ENCODE data around the gene ITCH. TPM values are rescaled to one million over a fixed set of nuclear protein-coding genes. Genes with fewer than 3 reads are reported as not detected.

Gene ITCH
- total RNA-seq, 1 experiment from 2014 or later, result 78.8 TPM

GRCh38 chr20:34511891-34512265 is 148.8 kb downstream of the ITCH start:
- Histone ChIP-seq H3K9ac (ENCODE audit: low read length) (no peak overlapping the region), H3K27ac (ENCODE audit: low read depth, low read length) (no peak overlapping the region), H3K9me3 (ENCODE audit: control insufficient read depth in 1 of 2, insufficient read depth in 1 of 2, low read depth in 1 of 2, low read length in 2 of 2) (no peaks in the 10 kb centered on the region), H3K36me3 (ENCODE audit: control insufficient read depth in 1 of 2, insufficient read depth in 2 of 2, low read length in 2 of 2) (peaks cover 9 to 15% of the 10 kb centered on the region in 2 experiments), H3K79me2 (ENCODE audit: insufficient read depth, low read length) (peaks cover 5% of the 10 kb centered on the region), H4K20me1 (ENCODE audit: insufficient read depth) (no peaks in the 10 kb centered on the region), H3K4me2 (ENCODE audit: low read length) (no peak overlapping the region), H3K4me1 (ENCODE audit: control insufficient read depth in 1 of 2, insufficient read depth in 2 of 2, low read length in 2 of 2) (peaks cover 4 to 7% of the 10 kb centered on the region in 2 experiments; a peak in 3 of 4 replicates), H3K9me2 (ENCODE audit: insufficient read depth) (no peaks in the 10 kb centered on the region), H3K4me3 (replicated peaks in 1 of 2; ENCODE audit: low read depth in 1 of 2, low read length in 2 of 2) (no peak overlapping the region), H2AFZ (ENCODE audit: low read depth, low read length, poor library complexity, severe bottlenecking) (no peak overlapping the region), H3K27me3 (ENCODE audit: insufficient read depth, low read length) (no peaks in the 10 kb centered on the region)
- DNase-seq (ENCODE audit: low read depth, low spot score) (no peak), ATAC-seq (no peak)
- TF ChIP-seq EGR1 (IDR thresholded peaks at IDR 0.05; ENCODE audit: low read depth), result no peak
- TF ChIP-seq SRF (IDR thresholded peaks at IDR 0.05; ENCODE audit: low read depth), result no peak
- TF ChIP-seq TCF7L2 (IDR thresholded peaks at IDR 0.05; ENCODE audit: borderline replicate concordance, extremely low read depth, insufficient read depth, insufficient read length), result no peak
- no peak for TF ChIP-seq ZFX (IDR thresholded peaks at IDR 0.05)
- no peak for TF ChIP-seq SP1 (IDR thresholded peaks at IDR 0.05; ENCODE audit: low read depth)
- no peak for TF ChIP-seq RAD21 (IDR thresholded peaks at IDR 0.05; ENCODE audit: low read depth)
- no peak for TF ChIP-seq ZBTB33 (IDR thresholded peaks at IDR 0.05; ENCODE audit: extremely low read depth, insufficient replicate concordance, low read length)
- TF ChIP-seq CEBPB (IDR thresholded peaks at IDR 0.05; ENCODE audit: low read depth), result no peak
- no peak for TF ChIP-seq POLR2A (IDR thresholded peaks at IDR 0.05; ENCODE audit: borderline replicate concordance, extremely low read depth, insufficient read depth, insufficient read length)
- TF ChIP-seq ELF1 (IDR thresholded peaks at IDR 0.05; ENCODE audit: borderline replicate concordance, low read depth), result no peak
- TF ChIP-seq REST (IDR thresholded peaks at IDR 0.05; ENCODE audit: low read depth), result no peak
- no peak for TF ChIP-seq POLR2AphosphoS5 (IDR thresholded peaks at IDR 0.05; ENCODE audit: low read depth, low read length)
- TF ChIP-seq CTCF (IDR thresholded peaks at IDR 0.05 in 2 of 3, conservative IDR thresholded peaks at IDR 0.05 in 1 of 3; ENCODE audit: borderline replicate concordance in 1 of 3, insufficient read depth in 1 of 3, low read depth in 2 of 3, low read length in 2 of 3), result no peak
- TF ChIP-seq EZH2phosphoT487 (IDR thresholded peaks at IDR 0.05; ENCODE audit: borderline replicate concordance), result no peak
- no peak for TF ChIP-seq MAX (IDR thresholded peaks at IDR 0.05)
- no peak for TF ChIP-seq ATF3 (IDR thresholded peaks at IDR 0.05)
- TF ChIP-seq ZNF274 (IDR thresholded peaks at IDR 0.05; ENCODE audit: low read depth, low read length), result no peak
- no peak for TF ChIP-seq YY1 (IDR thresholded peaks at IDR 0.05; ENCODE audit: extremely low read depth, insufficient replicate concordance, low read depth, low read length)
- RAD21 ChIA-PET (ENCODE audit: low non-redundant PET in 1 of 2, low total read pairs in 2 of 2, uncharacterized antibody in 2 of 2, unreplicated experiment in 2 of 2), result no interaction called here
- CTCF ChIA-PET, result interaction anchor here (0.6 kb wide), 1 partner anchor 25 kb away, joined by 4 read pairs; no protein-coding TSS in a partner anchor
- BruUV-seq (replicated peaks), result no TSS peak
- POLR2A ChIA-PET, result no interaction called here
- intact Hi-C loops (cut with micrococcal nuclease), result no loop called here
